Measurements from ENCODE around the gene WWP2.
"Not testable (repeated sequence)": the region's sequence is repeated elsewhere in the genome, so short reads cannot be mapped to it uniquely, and the experiment has no call there.

WWP2 gene

DNA sequence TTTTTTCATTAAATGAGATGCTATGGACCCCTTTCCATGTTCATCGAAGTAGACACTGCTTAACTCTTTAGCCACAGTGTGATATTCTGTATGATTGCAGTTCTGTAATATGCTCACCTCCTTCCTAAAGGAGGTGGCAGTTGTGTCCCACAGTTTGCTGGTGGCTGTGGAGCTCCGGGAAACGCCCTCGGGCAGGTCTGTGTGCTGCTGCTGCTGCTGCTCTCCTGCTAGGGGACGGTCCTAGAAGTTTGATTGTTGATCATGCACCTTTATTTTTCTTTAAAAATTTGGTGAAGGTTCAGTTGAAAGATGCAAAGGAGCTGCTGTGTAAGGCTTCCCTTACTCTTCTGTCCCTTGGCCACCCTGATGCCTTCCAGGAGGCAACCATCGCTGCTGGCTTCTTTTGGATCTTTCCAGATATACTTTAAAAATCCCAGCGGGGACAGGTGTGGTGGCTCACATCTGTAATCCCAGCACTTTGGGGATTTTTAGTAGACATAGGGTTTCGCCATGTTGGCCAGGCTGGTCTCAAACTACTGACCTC lies 180.6 kb downstream of the WWP2 start:
- H3K27ac ChIP-seq (ENCODE audit: low read length): no peak overlapping the region
- TF ChIP-seq, protein P1, sequence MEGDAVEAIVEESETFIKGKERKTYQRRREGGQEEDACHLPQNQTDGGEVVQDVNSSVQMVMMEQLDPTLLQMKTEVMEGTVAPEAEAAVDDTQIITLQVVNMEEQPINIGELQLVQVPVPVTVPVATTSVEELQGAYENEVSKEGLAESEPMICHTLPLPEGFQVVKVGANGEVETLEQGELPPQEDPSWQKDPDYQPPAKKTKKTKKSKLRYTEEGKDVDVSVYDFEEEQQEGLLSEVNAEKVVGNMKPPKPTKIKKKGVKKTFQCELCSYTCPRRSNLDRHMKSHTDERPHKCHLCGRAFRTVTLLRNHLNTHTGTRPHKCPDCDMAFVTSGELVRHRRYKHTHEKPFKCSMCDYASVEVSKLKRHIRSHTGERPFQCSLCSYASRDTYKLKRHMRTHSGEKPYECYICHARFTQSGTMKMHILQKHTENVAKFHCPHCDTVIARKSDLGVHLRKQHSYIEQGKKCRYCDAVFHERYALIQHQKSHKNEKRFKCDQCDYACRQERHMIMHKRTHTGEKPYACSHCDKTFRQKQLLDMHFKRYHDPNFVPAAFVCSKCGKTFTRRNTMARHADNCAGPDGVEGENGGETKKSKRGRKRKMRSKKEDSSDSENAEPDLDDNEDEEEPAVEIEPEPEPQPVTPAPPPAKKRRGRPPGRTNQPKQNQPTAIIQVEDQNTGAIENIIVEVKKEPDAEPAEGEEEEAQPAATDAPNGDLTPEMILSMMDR (IDR thresholded peaks at IDR 0.05; ENCODE audit: low read length): no peak
- TF ChIP-seq EZH2 (optimal IDR thresholded peaks at IDR 0.05; ENCODE audit: low read depth, low read length): no peak
- no peak for TF ChIP-seq EZH2phosphoT487 (IDR thresholded peaks at IDR 0.05; ENCODE audit: low read length)
- H4K20me1 ChIP-seq (ENCODE audit: insufficient read depth, low read length): no peaks in the 10 kb centered on the region
- no peak overlapping the region for H3K9ac ChIP-seq (ENCODE audit: low read length)
- H2AFZ ChIP-seq (ENCODE audit: low read length): no peak overlapping the region
- H3K4me3 ChIP-seq (ENCODE audit: low read length): no peak overlapping the region
- no peaks in the 10 kb centered on the region for H3K36me3 ChIP-seq (replicated peaks; ENCODE audit: insufficient read depth, low read length)
- no peak overlapping the region for H3K4me2 ChIP-seq (ENCODE audit: low read depth, low read length)
- H3K9me3 ChIP-seq (replicated peaks; ENCODE audit: insufficient read depth, low read length): no peaks in the 10 kb centered on the region
- no peaks in the 10 kb centered on the region for H3F3A ChIP-seq (ENCODE audit: insufficient read depth, low read length)
- DNase-seq: no peak
- H3K79me2 ChIP-seq (ENCODE audit: low read length): no peaks in the 10 kb centered on the region
- no peaks in the 10 kb centered on the region for H3K9me2 ChIP-seq (replicated peaks; ENCODE audit: insufficient read depth, low read length)
- H3K27me3 ChIP-seq (replicated peaks; ENCODE audit: insufficient read depth, low read length): no peaks in the 10 kb centered on the region
- H3K4me1 ChIP-seq (ENCODE audit: low read length): no peaks in the 10 kb centered on the region

DNA sequence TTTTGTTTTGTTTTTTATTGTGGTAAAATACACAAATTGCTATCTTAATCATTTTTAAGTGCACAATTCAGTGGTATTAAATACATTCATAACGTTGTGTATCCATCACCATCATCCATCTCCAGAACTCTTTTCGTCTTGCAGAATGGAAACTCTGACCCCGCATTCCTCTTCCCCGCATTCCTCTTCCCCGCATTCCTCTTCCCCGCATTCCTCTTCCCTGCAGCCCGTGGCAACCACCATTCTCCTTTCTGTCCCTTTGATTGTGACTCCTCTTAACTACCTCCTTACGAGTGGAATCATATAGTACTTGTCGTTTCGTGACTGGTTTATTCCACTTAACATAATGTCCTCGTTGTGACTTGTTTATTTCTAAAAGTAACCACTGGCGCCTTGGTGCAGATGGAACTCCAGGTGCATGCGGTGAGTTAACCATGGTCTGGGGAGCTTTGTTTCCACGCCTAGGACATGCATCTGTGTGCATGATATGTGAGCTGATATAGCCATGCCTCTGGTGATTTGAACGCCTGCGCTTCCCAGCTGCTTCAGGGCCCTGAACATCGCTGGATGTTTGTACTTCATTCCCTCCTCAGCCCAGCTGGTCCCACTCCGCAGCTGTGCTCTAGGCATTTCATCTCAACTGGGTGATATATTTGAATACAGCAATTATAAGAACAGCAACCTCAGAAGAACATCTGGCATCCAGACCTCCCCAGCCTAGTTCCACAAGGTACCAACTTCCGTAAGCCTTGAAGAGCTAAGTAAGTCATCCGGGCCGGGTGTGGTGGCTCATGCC lies 181.3 kb downstream of the WWP2 start:
- not testable (repeated sequence) for H3K9me2 ChIP-seq (replicated peaks; ENCODE audit: insufficient read depth, low read length); H3K9me3 ChIP-seq (replicated peaks; ENCODE audit: insufficient read depth, low read length); H3K79me2 ChIP-seq (ENCODE audit: low read length); H3K36me3 ChIP-seq (replicated peaks; ENCODE audit: insufficient read depth, low read length); H3K4me3 ChIP-seq (ENCODE audit: low read length); H4K20me1 ChIP-seq (ENCODE audit: insufficient read depth, low read length); H3K4me1 ChIP-seq (ENCODE audit: low read length); H3K9ac ChIP-seq (ENCODE audit: low read length); H3K27me3 ChIP-seq (replicated peaks; ENCODE audit: insufficient read depth, low read length); H3K27ac ChIP-seq (ENCODE audit: low read length); DNase-seq; H2AFZ ChIP-seq (ENCODE audit: low read length); H3K4me2 ChIP-seq (ENCODE audit: low read depth, low read length); H3F3A ChIP-seq (ENCODE audit: insufficient read depth, low read length)

DNA sequence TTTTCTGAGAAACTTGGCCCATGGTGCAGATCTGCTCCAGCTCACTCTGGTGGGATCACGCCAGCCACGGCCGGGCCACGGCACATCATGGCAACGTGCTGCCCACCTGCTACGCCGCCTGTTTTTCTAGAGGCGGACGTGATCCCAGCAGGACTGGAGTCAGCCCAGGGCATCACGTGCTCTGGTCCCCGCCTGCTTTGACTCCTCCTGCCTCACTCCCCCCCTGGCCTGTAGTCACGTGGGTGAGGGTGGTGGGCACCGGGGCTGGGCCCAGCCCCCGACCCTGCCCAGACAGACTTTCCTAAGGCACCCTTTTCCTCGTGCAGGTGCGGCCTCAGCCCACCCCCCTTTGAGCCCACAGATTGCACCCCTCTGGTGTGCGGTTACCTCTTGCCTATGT lies 188.3 kb downstream of the WWP2 start:
- not testable (repeated sequence) for H3K9ac ChIP-seq (ENCODE audit: low read length); H4K20me1 ChIP-seq (ENCODE audit: insufficient read depth, low read length)

DNA sequence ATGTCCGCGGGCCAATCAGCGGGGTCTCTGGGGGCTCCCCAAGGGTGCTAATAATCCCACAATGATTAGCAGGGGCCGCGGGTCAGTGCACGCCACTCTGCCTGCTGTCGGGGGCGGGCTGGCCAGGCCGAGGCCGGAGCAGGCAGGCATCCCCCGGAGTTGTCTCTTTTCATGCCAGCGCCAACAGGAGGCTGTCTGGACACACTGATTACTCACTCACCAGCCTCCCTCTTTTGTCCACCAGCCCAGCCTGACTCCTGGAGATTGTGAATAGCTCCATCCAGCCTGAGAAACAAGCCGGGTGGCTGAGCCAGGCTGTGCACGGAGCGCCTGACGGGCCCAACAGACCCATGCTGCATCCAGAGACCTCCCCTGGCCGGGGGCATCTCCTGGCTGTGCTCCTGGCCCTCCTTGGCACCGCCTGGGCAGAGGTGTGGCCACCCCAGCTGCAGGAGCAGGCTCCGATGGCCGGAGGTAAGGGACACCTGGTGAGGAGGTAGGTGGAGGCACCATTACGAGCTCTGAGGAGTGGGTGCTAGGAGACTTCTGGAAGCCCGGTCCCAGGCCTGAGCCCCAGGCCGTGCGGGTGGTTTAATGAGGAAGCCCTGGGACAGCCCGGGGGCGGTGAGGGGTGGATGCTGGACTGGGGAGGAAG lies 189.0 kb downstream of the WWP2 start, which contains the start of gene CLEC18A:
Gene CLEC18A, plus strand, starts transcription at position 318 of the 655 bp plus-strand sequence. Its CDS starts 33 bp downstream, at position 351.
- not testable (repeated sequence) for H3K4me3 ChIP-seq (ENCODE audit: low read length); H3K4me2 ChIP-seq (ENCODE audit: low read depth, low read length); H3K27me3 ChIP-seq (replicated peaks; ENCODE audit: insufficient read depth, low read length)

More for the DNA sequence above, 188.3 kb downstream of the WWP2 start:
- not testable (repeated sequence) for H3K4me1 ChIP-seq (ENCODE audit: low read length); H3K4me3 ChIP-seq (ENCODE audit: low read length); H3F3A ChIP-seq (ENCODE audit: insufficient read depth, low read length); H3K9me2 ChIP-seq (replicated peaks; ENCODE audit: insufficient read depth, low read length); H3K27ac ChIP-seq (ENCODE audit: low read length); H3K36me3 ChIP-seq (replicated peaks; ENCODE audit: insufficient read depth, low read length); H3K4me2 ChIP-seq (ENCODE audit: low read depth, low read length); DNase-seq; H3K9me3 ChIP-seq (replicated peaks; ENCODE audit: insufficient read depth, low read length); H3K79me2 ChIP-seq (ENCODE audit: low read length); H3K27me3 ChIP-seq (replicated peaks; ENCODE audit: insufficient read depth, low read length); H2AFZ ChIP-seq (ENCODE audit: low read length)

DNA sequence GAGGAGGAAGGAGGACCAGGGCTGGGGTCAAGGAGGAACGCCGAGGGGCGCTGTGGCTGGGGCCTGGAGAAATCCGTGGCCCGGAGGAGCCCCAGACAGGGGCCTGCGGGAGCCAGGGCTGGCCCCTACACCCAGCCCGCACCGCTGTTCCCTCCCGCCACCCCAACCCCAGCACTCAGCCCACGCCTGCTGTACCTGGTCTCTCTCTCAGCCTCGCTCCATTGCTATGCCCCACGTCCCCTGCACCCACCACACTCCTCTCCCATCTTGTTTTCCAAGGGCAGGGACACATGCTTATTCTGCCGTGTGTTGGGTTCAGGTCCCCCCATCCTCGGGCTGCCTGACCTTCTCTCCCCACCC lies 189.5 kb downstream of the WWP2 start:
- H3K9me2 ChIP-seq (replicated peaks; ENCODE audit: insufficient read depth, low read length); DNase-seq; H4K20me1 ChIP-seq (ENCODE audit: insufficient read depth, low read length); H3K4me3 ChIP-seq (ENCODE audit: low read length); H3K27me3 ChIP-seq (replicated peaks; ENCODE audit: insufficient read depth, low read length); H3K4me1 ChIP-seq (ENCODE audit: low read length); H3K36me3 ChIP-seq (replicated peaks; ENCODE audit: insufficient read depth, low read length); H3K27ac ChIP-seq (ENCODE audit: low read length); H3K79me2 ChIP-seq (ENCODE audit: low read length); H2AFZ ChIP-seq (ENCODE audit: low read length); H3K9me3 ChIP-seq (replicated peaks; ENCODE audit: insufficient read depth, low read length); H3K9ac ChIP-seq (ENCODE audit: low read length); H3K4me2 ChIP-seq (ENCODE audit: low read depth, low read length); H3F3A ChIP-seq (ENCODE audit: insufficient read depth, low read length): not testable (repeated sequence)

More for the DNA sequence above, 189.0 kb downstream of the WWP2 start, which contains the start of gene CLEC18A:
- H3K9me3 ChIP-seq (replicated peaks; ENCODE audit: insufficient read depth, low read length); H2AFZ ChIP-seq (ENCODE audit: low read length); H3K27ac ChIP-seq (ENCODE audit: low read length); H3K79me2 ChIP-seq (ENCODE audit: low read length); H3K36me3 ChIP-seq (replicated peaks; ENCODE audit: insufficient read depth, low read length); DNase-seq; H3F3A ChIP-seq (ENCODE audit: insufficient read depth, low read length); H4K20me1 ChIP-seq (ENCODE audit: insufficient read depth, low read length); H3K9ac ChIP-seq (ENCODE audit: low read length); H3K9me2 ChIP-seq (replicated peaks; ENCODE audit: insufficient read depth, low read length); H3K4me1 ChIP-seq (ENCODE audit: low read length): not testable (repeated sequence)

DNA sequence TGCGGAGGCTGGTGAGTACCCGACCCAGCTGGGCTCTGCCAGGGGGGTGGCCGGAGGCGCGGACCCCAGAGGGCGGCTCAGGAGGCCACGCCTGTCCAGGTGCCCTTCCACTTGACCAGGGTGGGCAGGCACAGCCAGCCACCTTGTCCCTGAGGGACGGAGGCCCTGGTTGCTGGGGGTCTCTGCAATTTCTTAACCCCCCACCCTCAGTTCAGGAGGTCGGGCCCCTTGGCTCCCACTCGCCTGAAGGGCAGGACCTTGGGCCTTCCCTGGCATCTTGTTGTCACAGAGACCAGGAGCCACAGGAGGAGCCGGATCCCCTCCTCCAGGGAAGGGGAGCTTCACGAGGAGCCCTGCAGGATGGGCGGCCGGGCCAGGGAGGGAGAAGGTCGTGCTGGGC lies 190.0 kb downstream of the WWP2 start:
- not testable (repeated sequence) for H4K20me1 ChIP-seq (ENCODE audit: insufficient read depth, low read length); H3K4me1 ChIP-seq (ENCODE audit: low read length); H3K27me3 ChIP-seq (replicated peaks; ENCODE audit: insufficient read depth, low read length); H3K27ac ChIP-seq (ENCODE audit: low read length); DNase-seq; H3K36me3 ChIP-seq (replicated peaks; ENCODE audit: insufficient read depth, low read length); H3F3A ChIP-seq (ENCODE audit: insufficient read depth, low read length); H3K9ac ChIP-seq (ENCODE audit: low read length); H3K9me2 ChIP-seq (replicated peaks; ENCODE audit: insufficient read depth, low read length); H2AFZ ChIP-seq (ENCODE audit: low read length); H3K79me2 ChIP-seq (ENCODE audit: low read length); H3K9me3 ChIP-seq (replicated peaks; ENCODE audit: insufficient read depth, low read length); H3K4me2 ChIP-seq (ENCODE audit: low read depth, low read length); H3K4me3 ChIP-seq (ENCODE audit: low read length)

Data from MM.1S (cell line).